ENCODE measurements around the gene FTCDNL1. TPM values are rescaled to one million over a fixed set of nuclear protein-coding genes. Genes with fewer than 3 reads are reported as not detected.
A peak's percentile ranks its signal among the peaks of the same experiment; 100 is the strongest.

The FTCDNL1 gene
- total RNA-seq, 1 donor from 2014 or later = 0.06 TPM

DNA sequence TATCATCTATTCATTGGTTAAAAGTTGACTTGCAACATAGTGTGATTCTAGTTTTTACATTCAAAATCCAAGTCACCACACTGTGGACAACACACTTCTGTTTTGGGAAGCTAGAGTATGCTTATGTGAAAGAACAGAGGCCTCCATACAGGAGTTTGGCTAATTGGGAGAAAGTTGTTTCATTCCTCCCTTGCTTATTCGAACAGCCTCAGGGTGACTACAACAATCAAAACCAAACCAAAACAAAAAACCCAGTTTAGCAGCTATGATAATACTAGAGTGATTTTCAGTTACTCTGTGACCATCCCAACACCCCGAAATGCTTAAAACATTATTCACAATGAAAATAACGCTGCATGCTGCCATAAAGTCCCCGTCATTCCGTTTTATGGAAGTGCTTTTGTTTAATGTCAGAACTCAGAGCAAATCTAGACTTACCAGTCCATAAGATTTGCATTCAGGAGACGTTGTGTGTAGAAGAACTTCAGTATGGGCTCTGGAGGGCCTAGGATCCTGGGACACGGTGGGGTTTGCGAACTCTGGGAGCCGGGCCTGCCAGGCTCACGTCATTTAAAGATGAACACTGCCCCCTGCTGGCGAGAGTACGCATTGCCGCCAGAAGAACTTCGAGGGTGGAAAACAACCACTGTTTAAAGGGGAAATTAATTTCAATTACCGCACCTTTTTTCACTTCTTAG, 111.4 kb downstream of the FTCDNL1 start:
- DNase-seq (ENCODE audit: low read depth) = no peak
- no peak overlapping the region for H3K4me3 ChIP-seq (ENCODE audit: low read depth, low read length)
- peak; percentile 89 for TF ChIP-seq CTCF (conservative IDR thresholded peaks at IDR 0.05; ENCODE audit: low read depth, low read length)

DNA sequence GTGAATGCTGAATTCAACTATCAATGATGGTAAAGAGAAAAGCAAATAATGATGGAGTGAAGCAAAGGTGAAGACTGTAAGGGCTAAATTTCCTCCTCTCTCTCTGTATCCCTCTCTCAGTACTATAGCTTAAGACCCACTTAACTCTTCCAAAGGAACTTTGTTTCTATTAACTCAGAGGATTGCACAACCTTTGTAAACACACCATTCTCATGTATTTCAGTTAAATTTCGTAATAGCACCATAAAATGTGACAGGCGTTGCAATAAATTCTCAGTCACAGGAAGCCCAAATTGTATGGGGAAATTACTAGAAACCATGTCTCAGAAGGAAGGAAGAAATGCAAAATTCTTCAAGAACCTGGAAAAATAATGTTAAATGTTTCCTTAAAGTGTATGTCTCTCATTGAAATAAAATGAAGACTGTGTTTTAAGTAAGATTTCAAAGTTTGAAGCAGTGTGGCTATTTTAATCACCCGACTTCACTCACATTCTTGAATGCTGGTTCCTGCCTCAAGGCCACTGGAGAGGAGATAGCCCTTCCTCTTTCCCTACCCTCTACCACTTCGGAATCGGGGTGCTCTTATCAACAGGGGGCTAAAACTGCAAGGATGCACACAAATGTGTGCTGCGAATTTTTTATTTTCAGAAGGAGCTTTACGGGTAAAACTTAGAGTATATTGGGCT, 112.1 kb downstream of the FTCDNL1 start:
- DNase-seq (ENCODE audit: low read depth) = peak; percentile 42
- TF ChIP-seq CTCF (conservative IDR thresholded peaks at IDR 0.05; ENCODE audit: low read depth, low read length) = no peak
- no peak overlapping the region for H3K4me3 ChIP-seq (ENCODE audit: low read depth, low read length)

GRCh38 chr2:199734651-199735050, 116.3 kb downstream of the FTCDNL1 start:
- H3K4me3 ChIP-seq (ENCODE audit: low read depth, low read length) = no peak overlapping the region
- no peak for DNase-seq (ENCODE audit: low read depth)
- TF ChIP-seq CTCF (conservative IDR thresholded peaks at IDR 0.05; ENCODE audit: low read depth, low read length) = no peak

GRCh38 chr2:199734011-199734410, 117.0 kb downstream of the FTCDNL1 start:
- no peak for TF ChIP-seq CTCF (conservative IDR thresholded peaks at IDR 0.05; ENCODE audit: low read depth, low read length)
- DNase-seq (ENCODE audit: low read depth) = no peak
- H3K4me3 ChIP-seq (ENCODE audit: low read depth, low read length) = no peak overlapping the region

DNA sequence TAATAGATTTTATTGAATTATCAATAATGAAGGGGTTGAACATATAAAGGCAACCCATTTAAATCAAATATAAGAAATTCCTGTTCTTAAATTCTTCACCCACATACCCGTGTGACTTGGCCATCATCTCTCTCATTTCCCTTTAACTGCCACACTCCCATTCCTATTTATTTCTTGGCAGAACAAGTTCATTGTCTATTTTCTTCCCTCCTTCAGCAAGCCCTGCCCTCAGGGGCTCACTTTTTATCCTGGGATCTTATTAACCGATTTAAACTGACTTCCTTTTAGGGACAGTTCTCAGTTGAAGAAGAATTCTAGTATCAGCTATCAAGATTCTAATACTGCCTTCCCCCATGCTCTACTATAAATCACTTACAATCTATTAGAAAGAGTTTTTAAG, 123.2 kb downstream of the FTCDNL1 start:
- no peak for TF ChIP-seq CTCF (conservative IDR thresholded peaks at IDR 0.05; ENCODE audit: low read depth, low read length)
- H3K4me3 ChIP-seq (ENCODE audit: low read depth, low read length) = no peak overlapping the region
- no peak for DNase-seq (ENCODE audit: low read depth)

- no peak for TF ChIP-seq CTCF (conservative IDR thresholded peaks at IDR 0.05; ENCODE audit: low read depth, low read length)
- DNase-seq (ENCODE audit: low read depth) = no peak
- no peak overlapping the region for H3K4me3 ChIP-seq (ENCODE audit: low read depth, low read length)
Measured at GRCh38 chr2:199727306-199727705, 123.7 kb downstream of the FTCDNL1 start.

DNA sequence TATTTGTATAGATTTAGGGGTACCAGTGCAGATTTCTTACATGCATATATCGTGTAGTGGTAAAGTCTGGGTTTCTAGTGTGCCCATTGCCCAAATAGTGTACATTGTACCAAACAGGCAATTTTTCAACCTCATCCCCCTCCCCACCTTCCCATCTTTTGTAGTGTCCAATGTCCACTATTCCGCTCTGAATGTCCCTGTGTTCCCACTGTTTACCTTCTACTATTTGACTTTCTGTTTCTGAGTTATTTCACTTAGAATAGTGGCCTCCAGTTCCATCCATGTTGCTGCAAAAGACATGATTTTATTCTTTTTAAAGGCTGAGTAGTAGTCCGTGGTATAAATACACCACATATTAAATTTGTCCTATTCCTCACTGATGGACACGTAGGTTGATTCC, 132.9 kb downstream of the FTCDNL1 start:
- no peak overlapping the region for H3K4me3 ChIP-seq (ENCODE audit: low read depth, low read length)
- no peak for DNase-seq (ENCODE audit: low read depth)
- TF ChIP-seq CTCF (conservative IDR thresholded peaks at IDR 0.05; ENCODE audit: low read depth, low read length) = no peak
